Inferior parietal cortex (tissue), 1 donor: ENCODE results near the gene UTF1.
"Not testable (repeated sequence)": the region's sequence is repeated elsewhere in the genome, so short reads cannot be mapped to it uniquely, and the experiment has no call there.

Experiments
- DNase-seq: peaks from one replicate; pipeline ENCODE4 v3.0.0-alpha.2; 2016; ENCODE audit errors: extremely low spot score

UTF1 gene

DNA sequence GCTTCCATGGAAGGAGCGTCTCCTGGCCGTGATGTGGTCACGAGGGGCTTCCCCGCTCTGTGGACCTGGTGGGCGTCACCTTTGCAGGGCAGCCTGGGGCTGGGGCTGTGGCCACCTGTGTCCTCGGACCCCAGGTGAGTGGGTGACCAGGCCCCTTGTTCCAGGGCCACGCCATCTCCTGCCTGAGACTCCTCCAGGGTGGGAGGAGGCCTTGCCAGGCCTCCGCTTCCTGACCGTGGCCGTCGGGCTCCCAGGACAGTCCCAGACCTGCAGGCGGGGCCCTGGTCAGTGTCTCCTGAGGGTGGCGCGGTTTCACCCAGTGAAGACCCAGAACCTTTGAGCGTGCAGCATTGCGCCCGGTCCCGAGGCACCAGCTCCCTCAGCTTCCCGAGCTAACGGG, 20.4 kb upstream of the UTF1 start:
- no peak for DNase-seq

DNA sequence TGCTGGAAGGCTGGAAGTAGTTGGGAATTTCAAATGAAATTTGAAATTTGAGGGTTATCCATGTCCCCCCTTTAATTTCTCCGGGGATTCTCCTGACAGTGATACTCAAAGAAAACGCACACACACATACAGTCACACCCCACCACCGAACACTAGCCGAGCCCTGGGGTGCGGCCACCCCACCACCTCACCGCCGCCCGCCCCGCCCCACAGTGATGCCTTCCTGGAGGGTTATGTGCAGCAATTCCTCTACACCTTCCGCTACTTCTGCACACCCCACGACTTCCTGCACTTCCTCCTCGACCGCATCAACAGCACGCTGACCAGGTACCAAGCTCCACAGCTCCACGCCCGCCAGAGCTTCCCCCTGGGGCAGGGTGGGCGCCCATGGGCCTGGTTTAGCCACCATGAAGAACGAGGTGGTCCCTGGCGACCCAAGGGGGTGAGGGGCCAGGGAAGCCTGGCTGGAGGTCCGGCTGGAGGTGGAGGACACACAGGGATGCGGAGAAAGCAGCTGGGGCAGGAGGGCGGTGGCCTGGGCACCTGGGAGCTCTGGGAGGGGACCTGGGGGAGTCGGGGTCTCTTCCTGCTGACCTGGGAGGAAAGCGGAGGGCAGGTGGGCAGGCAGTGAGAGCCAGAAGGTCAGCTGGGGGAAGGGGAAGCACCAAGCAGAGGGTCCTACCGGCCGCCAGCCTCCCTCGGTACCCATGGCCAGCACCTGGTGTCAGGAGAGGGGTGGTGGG, 19.4 kb upstream of the UTF1 start:
- DNase-seq = no peak

DNA sequence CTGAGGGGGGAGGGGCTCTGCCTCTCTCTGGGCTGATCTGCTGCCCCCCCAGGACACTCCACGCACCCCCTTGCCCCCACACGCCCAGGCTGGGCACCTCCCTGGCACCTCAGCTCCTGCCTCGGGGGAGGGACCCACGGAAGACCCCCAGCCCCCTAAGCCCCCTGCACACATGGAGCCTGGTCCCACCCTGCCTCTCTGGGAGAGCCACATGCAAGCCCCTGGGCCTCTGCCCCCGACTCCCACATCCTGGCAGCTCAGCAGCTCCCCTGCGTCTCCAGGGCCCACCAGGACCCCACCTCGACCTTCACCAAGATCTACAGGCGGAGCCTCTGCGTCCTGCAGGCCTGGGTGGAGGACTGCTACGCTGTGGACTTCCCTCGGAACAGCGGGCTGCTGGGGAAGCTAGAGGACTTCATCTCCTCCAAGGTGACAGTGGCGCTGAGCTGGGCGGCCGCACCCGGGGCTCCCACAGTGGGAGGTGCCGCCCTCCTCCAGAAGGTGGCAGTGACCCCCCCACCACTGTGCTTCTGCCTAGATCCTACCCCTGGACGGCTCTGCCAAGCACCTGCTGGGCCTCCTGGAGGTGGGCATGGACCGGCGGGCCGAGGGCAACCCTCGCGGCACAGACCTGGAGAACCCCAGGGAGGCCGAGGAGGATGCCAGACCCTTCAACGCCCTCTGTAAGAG, 18.7 kb upstream of the UTF1 start:
- no peak for DNase-seq

DNA sequence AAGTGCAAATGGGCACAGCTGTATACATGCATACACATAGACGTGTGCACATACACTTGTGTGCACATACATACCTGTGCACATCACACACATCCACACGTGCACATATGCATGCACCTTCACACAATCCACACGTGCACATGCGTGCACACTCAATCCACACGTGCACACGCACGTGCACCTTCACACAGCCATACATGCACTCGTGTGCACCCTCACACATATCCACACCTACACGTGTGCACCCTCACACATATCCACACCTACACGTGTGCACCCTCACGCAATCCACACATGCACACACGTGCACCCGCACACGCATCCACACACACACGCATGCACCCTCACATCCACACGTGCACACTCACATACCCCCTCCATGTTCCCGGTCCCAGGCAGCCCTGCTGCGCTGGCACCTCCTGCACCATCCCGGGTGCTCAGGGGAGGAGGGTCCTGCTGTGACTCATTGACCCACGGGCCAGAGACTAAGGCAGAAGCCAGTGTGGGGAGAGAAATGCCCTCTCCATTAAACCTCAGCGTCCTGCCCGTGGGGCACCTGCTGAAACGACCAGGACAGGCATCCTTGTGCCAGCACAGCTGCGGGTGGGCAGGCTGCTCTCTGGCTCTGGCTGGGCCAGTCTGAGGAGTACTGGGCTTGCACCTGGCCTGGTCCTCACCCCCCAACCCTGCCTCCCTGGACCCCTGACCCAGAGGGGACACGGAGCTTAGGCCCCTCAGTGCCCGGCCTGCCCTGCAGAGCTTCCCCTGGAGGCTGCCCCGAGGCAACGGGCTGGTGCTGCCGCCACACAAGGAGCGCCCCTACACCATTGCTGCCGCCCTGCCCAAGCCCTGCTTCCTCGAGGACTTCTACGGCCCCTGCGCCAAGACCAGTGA, 17.8 kb upstream of the UTF1 start:
- no peak for DNase-seq

DNA sequence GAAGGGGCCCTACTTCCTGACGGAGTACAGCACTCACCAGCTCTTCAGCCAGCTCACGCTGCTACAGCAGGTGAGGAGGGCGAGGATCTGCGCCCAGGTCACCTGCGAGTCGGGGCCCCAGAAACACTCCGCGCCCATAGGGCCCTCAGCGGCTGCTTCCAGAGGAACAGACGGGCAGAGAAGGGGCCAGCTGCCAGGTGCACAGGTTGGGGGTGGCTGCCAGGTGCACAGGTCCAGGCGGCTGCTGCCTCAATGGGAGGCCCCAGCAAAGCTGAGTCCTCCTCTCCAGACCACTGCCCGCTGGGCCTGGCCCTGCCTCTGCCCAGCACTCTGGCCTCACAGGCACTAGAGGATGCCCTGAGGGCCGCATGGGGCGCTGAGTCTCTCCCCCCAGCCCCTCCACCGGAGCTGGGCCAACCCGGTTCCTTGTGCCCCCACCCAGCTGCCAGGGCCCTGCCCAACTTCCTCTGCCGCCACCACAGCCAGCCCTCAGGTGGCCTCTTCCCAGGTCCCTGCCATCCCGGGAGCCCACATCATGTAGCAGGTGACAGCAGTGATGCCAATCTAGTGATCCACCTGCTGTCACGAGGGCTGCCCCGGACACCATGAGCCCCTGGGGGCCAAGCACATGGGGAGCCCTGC, 17.0 kb upstream of the UTF1 start:
- DNase-seq = no peak

DNA sequence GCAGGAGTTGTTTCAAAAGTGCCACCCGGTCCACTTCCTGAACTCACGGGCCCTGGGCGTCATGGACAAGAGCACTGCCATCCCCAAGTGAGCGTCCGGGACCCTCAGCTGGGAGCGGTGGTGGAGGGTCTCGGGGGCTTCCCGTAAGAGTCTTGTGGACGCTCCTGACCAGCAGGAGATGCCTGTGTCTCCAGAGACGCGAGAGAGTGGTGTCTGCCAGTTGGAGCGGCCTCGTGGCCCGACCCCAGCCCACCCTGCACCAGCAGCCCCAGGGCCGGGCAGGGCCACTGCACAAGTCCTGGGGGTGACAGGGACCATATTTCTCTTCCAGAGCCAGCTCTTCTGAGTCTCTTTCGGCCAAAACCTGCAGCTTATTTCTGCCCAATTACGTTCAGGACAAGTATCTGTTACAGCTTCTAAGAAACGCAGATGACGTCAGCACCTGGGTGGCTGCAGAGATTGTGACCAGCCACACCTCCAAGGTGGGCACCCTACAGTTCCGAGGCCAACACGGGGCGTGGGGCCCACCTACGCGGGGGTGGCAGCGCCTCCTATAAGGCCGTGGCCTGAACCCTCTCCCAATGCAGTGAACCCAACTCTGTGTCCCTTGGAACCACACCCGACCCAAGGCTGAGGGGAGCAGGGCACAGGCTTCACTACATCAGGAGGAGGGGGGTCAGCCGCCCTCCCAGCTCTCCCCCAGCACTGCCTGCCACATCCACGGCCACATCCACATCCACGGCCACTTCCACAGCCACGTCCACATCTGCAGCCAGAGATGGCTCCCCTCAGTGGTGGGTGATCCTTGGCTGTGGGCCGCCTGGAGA, 16.2 kb upstream of the UTF1 start:
- DNase-seq = no peak

DNA sequence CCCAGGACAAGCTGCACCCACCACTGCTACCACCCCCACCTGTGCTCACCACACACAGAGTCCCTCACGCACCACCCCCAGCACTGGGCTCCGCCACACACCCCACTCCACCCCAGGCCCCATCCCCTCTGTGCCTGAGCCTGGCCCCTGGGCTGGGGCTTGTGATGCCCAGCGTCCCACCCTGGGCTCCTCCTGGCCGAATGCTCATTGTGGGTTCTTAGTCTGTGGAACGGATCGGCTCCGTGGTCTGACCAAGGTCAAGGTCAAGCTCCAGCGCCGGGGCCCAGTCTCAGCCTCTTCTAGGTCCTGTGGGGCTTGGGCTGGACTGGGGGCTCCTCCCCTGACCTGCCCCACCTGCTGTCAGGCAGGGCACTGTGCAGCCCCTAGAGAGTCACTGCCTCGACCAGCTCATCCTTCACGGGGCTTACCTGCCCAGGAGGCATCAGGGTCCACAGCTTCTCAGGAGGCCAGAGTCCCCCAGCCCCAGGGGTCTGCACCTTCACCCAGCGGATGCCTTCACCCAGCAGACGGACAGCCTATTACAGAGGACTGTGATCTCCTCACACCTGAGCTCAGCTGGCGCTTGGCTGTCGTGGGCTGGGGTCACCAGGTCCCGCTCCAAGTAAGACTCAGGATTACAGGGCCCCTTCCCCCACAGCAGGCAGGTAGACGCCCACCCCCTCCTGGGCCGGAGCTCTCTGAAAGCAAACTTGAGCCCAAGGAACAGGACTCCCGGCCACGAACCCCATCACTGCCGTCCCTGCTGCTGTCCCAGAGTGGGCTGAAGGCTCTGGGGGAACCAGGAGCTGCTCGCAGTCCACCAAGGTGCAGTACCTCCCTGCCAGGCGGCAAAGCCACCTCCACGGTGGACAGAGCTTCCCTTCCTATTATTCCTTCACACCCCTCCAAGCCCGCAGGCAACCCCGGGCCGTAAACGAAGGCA, 15.3 kb upstream of the UTF1 start:
- DNase-seq = no peak

DNA sequence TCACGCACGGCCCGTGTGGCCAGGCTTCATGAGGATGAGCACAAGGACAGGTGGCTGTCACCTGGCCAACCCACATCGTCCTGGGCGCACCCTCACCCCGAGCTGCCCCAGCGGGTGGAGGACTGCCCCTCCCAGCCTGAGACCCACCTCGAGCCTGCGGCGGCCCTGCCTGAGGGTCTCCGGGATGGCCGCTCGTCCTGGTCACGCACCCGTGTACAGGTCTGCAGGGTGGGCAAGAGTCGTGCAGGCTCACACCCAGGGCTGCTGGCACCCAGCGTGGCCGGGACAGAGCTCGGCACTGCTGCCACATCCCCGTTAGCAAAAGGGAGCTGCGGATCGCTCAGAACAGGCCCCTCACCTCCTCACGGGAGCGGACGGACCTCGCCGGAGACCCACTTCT, 14.4 kb upstream of the UTF1 start:
- no peak for DNase-seq

DNA sequence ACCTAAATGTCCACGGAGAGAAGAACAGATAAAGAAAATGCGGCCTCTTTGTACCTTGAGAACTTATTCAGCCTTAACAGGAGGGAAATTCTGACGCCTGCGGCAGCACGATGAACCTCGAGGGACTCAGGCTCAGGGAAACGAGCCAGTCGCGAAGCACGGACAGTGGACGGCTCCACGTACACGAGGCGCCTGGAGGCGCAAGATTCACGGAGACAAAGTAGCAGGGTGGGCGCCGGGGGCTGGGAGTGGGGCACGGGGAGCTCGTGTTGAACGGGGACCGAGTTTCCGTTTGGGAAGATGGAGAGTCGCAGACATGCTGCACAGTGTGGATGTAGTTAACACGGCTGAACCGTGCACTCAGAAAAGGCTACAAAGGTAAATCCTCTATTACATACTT, 13.2 kb upstream of the UTF1 start:
- DNase-seq = no peak

DNA sequence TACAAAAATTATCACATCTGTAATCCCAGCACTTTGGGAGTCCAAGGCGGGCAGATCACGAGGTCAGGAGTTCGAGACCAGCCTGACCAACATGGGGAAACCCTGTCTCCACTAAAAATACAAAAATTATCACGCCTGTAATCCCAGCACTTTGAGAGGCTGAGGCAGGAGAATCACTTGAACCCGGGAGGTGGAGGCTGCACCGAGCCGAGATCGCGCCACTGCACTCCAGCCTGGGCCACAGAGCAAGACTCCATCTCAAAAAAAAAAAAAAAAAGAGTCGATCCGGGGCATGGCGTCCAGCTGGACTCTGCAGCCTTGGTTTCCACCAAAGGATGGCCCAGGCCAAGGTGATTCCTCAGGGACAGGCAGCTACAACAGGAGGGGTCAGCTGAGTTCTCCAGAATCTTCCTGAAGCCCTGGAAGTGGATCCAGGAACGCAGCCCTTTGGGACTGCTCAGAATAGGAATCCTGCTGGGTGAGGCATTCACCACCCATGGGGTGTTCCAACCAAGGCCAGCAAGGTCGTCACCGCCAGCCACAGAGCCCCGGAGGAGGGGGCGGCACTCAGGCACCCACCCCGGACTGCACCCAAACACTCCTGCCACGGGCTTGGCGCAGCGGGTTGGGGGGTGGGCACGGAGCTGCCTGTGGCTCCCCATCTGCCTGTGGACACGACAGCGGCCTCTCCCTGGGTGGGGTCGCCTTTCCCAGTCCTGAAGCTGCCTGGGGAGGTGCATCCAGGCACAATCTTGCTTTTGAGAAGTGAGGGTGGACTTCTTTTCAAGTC, 12.0 kb upstream of the UTF1 start:
- DNase-seq = no peak

DNA sequence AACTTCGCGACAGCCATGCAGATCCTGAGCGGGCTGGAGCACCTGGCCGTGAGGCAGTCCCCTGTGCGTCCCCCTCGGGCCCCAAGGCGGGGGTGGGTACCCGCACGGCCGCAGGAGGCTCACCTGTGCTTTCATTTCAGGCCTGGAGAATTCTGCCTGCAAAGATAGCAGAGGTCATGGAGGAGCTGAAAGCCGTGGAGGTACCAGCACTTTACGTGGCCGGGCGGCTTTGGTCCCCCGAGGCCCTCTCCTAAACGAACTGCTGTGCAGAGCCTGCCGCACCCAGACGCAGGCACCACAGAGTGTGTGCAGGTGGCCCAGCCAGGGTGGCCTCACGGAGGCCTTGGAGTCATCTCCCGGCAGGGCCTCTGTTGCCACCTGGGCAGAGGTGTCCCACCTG, 11.1 kb upstream of the UTF1 start:
- DNase-seq = no peak

DNA sequence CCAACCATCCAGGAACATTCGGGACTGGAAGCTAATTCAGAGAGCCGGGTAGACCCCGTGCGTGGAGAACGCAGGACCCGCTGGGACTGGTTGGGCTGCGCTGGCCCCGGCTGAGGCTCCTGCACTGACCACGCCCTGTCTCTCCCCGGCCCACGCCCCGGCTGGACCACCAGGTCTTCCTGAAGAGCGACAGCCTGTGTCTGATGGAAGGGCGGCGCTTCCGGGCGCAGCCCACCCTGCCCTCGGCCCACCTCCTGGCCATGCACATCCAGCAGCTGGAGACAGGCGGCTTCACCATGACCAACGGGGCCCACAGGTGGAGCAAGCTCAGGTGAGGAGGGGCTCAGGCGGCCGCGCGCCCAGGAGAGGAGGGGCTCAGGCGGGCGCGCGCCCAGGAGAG, 10.2 kb upstream of the UTF1 start:
- DNase-seq = no peak

DNA sequence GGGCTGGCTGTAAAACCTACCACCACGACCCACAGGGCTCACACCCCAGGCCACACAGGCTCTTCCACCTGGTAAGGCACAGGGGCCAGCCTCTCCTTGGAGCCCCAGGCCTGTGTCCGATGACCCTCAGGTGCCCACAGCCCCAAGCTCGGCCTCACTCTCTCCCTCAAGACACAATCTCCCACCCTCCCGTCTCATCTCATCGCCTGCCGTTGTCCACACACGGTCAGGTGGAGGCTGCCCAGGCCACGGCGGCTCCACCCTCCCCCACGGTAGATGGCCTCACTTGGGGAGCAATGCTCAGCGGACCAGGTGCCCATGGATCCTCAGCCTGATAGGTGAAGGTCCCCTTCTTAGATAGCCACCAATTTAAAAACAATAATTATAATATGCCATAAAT, 8.7 kb upstream of the UTF1 start:
- no peak for DNase-seq

DNA sequence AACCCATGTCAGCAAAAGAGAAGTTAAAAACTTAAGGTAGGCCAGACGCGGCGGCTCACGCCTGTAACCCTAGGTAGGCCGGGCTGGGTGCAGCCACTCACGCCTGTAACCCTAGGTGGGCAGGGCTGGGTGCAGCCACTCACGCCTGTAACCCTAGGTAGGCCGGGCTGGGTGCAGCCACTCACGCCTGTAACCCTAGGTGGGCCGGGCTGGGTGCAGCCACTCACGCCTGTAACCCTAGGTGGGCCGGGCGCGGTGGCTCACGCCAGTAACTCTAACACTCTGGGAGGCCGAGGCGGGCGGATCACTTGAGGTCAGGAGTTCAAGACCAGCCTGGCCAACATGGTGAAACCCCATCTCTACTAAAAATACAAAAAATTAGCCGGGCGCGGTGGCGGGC, 8.3 kb upstream of the UTF1 start:
- not testable (repeated sequence) for DNase-seq

DNA sequence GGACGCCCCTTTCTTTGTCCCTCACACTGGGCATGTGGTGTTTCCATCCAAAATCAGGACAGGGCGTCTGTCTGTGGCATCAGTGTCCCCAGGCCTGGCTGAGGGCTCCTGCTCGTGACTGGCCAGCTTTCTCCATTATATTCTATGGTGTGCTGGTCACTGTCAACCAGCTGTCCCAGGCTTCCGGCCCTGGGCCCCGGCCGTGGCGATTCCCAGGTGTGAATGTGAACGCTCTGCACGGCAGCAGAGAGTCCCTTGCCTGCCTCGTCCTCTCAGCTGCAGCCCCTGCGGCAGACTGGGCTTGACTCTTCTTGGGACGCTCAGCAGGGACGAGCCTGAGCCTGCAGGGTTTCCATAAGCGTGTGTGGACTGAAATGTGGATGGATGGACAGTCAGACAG, 5.9 kb upstream of the UTF1 start:
- DNase-seq = no peak

DNA sequence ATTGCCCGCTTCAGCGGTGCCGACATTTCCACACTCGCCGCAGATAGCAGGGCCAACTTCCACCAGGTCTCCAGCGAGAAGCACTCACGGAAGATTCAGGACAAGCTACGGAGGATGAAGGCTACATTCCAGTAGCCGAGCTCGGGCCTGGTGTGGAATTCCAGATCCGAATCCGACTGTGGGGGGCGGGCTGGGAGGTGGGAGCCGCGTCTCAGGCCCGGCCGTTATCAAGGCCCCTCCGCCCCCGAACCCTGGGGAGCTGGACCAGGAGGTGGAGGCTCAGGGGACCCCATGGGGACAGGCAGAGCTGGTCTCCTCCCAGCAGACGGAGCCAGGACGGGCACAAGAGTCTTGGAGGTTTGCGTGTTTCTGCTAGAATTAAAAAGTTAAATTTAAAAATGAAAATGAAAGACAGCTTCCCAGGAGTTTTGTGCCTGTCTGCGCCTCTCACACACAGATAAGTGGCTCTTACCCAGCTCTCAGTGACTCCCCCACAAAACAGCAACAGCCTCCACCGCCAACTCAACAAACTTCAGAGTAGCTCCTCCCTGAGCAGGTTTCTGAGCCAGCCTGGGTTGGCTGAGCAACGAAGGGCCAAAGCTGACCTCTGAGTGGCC, 5.2 kb upstream of the UTF1 start:
- DNase-seq = no peak

DNA sequence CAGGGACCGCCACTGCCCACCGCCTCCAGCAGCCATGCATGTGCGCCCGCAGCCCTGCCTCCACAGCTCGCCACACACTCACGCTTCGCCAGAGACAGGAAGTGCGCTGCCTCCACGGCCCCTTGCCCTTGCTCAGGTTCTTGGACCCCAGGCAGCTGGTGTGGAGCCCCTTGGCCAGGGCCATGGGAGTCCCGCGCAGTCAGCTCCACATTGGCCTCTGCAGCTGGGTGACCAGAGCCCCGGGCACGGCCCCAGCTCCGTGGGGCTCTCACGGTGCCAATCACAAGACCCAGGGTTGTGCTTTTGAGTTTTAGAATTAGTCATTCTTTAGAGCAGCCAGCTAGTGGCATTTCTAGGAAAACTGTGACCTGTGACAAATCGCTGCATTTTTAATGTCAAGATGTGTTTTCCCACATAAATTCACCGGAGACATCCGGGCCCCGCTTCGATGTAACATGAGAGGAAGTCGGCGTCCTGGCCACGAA, 4.3 kb upstream of the UTF1 start:
- DNase-seq = no peak

DNA sequence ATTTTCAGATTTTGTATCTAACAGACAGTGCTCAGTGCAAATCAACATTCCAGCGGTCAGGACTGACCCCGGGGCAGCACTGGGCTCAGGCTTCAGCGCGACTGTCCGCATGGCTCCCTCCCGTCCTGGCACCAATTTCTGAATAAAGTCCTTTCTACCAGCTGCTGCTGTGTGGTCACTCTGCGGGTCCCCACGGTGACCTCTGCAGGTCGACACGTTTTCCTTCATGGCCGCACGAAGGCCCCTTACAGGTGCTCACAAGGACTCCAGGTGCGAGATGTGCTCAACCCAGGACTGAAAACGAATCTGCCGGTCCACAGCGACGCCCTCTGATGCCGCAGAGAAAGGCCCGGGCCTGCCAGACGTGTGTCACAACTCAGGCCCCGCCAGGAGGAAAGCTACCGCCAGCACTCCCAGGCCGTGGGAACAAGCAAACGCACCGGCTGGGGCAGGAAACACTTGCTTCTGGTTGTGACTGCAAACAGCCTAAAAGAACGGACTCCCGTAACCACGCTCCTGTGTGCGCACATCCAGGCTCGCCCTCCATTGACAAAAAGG, 3.7 kb upstream of the UTF1 start:
- no peak for DNase-seq
